KOPT-K1 (cell line): ENCODE data around the gene RYR3.

Experiments
- H3K27ac ChIP-seq: fragments of 200-600 bp; sonication (generic); 2 replicates; pipeline ENCODE4 v1.5.1; 2016; ENCODE audit warnings: antibody characterized with exemption, mild to moderate bottlenecking, low read depth, low read length; ENCODE audit not compliant: poor library complexity, severe bottlenecking
- H3K36me3 ChIP-seq: fragments of 200-600 bp; sonication (generic); 2 replicates; pipeline ENCODE4 v1.5.1; 2017; ENCODE audit warnings: antibody characterized with exemption, mild to moderate bottlenecking, low read length, moderate library complexity; ENCODE audit not compliant: insufficient read depth
- H3K9me3 ChIP-seq: fragments of 200-600 bp; sonication (generic); 2 replicates; pipeline ENCODE4 v1.5.1; 2017; ENCODE audit warnings: antibody characterized with exemption, low read length, mild to moderate bottlenecking; ENCODE audit not compliant: insufficient read depth, poor library complexity, severe bottlenecking

The RYR3 gene

DNA sequence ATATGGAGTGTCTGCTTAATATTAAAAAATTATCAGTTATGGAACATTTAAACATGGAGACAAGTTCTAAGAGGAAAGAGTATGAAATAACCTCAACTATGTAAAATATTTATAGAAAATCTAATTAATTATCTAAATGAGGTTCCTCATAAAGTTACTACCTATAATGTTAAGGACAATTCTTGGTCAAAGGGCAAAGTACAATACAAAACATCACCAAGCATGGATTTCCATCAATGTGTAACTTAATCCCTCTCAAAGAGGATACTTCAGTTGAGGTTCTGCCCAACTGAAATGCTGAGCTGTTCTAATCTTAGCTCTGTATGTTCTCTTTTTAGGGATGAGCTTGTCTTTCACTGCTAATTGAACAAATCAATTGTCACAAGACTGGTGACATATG is 601.6 kb downstream of the RYR3 start:
- no peaks in the 10 kb centered on the region for H3K36me3 ChIP-seq
- no peaks in the 10 kb centered on the region for H3K9me3 ChIP-seq
- no peak overlapping the region for H3K27ac ChIP-seq

- Histone ChIP-seq H3K36me3 (no peaks in the 10 kb centered on the region), H3K9me3 (no peaks in the 10 kb centered on the region), H3K27ac (no peak overlapping the region)
These were observed 602.7 kb downstream of the RYR3 start for GRCh38 chr15:33913459-33913858.
